ENCODE results near the gene MPHOSPH8.

MPHOSPH8 gene

GRCh38 chr13:19713186-19713965 is 79.9 kb downstream of the MPHOSPH8 start:
- TF ChIP-seq, protein P1, sequence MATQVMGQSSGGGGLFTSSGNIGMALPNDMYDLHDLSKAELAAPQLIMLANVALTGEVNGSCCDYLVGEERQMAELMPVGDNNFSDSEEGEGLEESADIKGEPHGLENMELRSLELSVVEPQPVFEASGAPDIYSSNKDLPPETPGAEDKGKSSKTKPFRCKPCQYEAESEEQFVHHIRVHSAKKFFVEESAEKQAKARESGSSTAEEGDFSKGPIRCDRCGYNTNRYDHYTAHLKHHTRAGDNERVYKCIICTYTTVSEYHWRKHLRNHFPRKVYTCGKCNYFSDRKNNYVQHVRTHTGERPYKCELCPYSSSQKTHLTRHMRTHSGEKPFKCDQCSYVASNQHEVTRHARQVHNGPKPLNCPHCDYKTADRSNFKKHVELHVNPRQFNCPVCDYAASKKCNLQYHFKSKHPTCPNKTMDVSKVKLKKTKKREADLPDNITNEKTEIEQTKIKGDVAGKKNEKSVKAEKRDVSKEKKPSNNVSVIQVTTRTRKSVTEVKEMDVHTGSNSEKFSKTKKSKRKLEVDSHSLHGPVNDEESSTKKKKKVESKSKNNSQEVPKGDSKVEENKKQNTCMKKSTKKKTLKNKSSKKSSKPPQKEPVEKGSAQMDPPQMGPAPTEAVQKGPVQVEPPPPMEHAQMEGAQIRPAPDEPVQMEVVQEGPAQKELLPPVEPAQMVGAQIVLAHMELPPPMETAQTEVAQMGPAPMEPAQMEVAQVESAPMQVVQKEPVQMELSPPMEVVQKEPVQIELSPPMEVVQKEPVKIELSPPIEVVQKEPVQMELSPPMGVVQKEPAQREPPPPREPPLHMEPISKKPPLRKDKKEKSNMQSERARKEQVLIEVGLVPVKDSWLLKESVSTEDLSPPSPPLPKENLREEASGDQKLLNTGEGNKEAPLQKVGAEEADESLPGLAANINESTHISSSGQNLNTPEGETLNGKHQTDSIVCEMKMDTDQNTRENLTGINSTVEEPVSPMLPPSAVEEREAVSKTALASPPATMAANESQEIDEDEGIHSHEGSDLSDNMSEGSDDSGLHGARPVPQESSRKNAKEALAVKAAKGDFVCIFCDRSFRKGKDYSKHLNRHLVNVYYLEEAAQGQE (IDR thresholded peaks at IDR 0.05; ENCODE audit: insufficient read depth in 1 of 2, low read depth in 2 of 2, low read length in 2 of 2): no peak
- TF ChIP-seq POLR2AphosphoS5 (IDR thresholded peaks at IDR 0.05; ENCODE audit: low read depth, low read length) (no peak), SIN3A (IDR thresholded peaks at IDR 0.05; ENCODE audit: borderline replicate concordance, insufficient read depth, low read length) (no peak), FOXP2 (optimal IDR thresholded peaks at IDR 0.05; ENCODE audit: borderline replicate concordance, extremely low read depth, extremely low read length, insufficient read depth) (no peak)

DNA sequence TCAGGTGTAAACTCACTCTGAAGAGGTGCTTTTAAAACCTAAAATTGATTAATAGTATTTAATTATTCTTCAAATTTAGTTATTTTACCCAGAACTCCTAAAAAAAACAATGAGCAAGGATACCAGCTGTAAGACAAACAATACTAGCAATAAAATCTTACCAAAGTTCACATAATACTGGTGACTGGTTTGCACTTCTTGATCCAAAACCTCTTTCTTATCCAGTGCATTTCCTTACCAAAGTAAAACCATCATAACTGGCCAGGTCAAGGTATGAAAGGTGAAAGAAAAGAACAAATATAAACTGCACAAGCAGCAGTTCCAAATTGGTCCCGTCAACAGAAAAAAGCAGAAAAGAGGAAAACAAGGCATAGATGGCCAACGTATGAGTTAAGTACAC is 86.6 kb downstream of the MPHOSPH8 start:
- TF ChIP-seq FOXP2 (optimal IDR thresholded peaks at IDR 0.05; ENCODE audit: borderline replicate concordance, extremely low read depth, extremely low read length, insufficient read depth): no peak
- TF ChIP-seq, protein P1 (IDR thresholded peaks at IDR 0.05; ENCODE audit: insufficient read depth in 1 of 2, low read depth in 2 of 2, low read length in 2 of 2): no peak
- TF ChIP-seq TAF1 (IDR thresholded peaks at IDR 0.05; ENCODE audit: borderline replicate concordance, insufficient read depth, low read length): no peak
- no peak for TF ChIP-seq SIN3A (IDR thresholded peaks at IDR 0.05; ENCODE audit: borderline replicate concordance, insufficient read depth, low read length)
- TF ChIP-seq POLR2AphosphoS5 (IDR thresholded peaks at IDR 0.05; ENCODE audit: low read depth, low read length): no peak
